ENCODE data around the gene COL18A1. TPM values are rescaled to one million over a fixed set of nuclear protein-coding genes. Genes with fewer than 3 reads are reported as not detected.
A peak's percentile ranks its signal among the peaks of the same experiment; 100 is the strongest.

Gene COL18A1
- total RNA-seq, 6 experiments from 2014 or later, result 39.8 to 93.5 (median 86.8) TPM

GRCh38 chr21:45551783-45552695 is 147.1 kb downstream of the COL18A1 start:
- TF ChIP-seq CTCF (IDR thresholded peaks at IDR 0.05), result no peak
- peaks cover 3% of the 10 kb centered on the region for H3K27me3 Mint-ChIP-seq (ENCODE audit: insufficient read depth)
- no peaks in the 10 kb centered on the region for H3K9me3 Mint-ChIP-seq
- H3K27ac Mint-ChIP-seq, result peak overlapping the region; percentile 40; the same call in 1 of the 2 replicates
- no peak overlapping the region for H3K4me3 Mint-ChIP-seq
- H3K36me3 Mint-ChIP-seq (ENCODE audit: low read depth), result no peaks in the 10 kb centered on the region
- no peak for DNase-seq
- peaks cover 18% of the 10 kb centered on the region for H3K4me1 Mint-ChIP-seq (ENCODE audit: low read depth)

GRCh38 chr21:45552696-45553391 is 147.9 kb downstream of the COL18A1 start:
- DNase-seq, result no peak
- peaks cover 18% of the 10 kb centered on the region for H3K4me1 Mint-ChIP-seq (ENCODE audit: low read depth)
- no peaks in the 10 kb centered on the region for H3K9me3 Mint-ChIP-seq
- peaks cover 9% of the 10 kb centered on the region for H3K27me3 Mint-ChIP-seq (ENCODE audit: insufficient read depth)
- no peak for TF ChIP-seq CTCF (IDR thresholded peaks at IDR 0.05)
- no peak overlapping the region for H3K4me3 Mint-ChIP-seq
- H3K27ac Mint-ChIP-seq, result no peak overlapping the region
- no peaks in the 10 kb centered on the region for H3K36me3 Mint-ChIP-seq (ENCODE audit: low read depth)

- H3K4me3 Mint-ChIP-seq, result peak overlapping the region; percentile 94
- H3K4me1 Mint-ChIP-seq (ENCODE audit: low read depth), result peaks cover 18% of the 10 kb centered on the region
- H3K27ac Mint-ChIP-seq, result peak overlapping the region; percentile 66
- peak; percentile 30 for DNase-seq
- peaks cover 13% of the 10 kb centered on the region for H3K27me3 Mint-ChIP-seq (ENCODE audit: insufficient read depth)
- H3K36me3 Mint-ChIP-seq (ENCODE audit: low read depth), result no peaks in the 10 kb centered on the region
- no peaks in the 10 kb centered on the region for H3K9me3 Mint-ChIP-seq
- peak; percentile 86 for TF ChIP-seq CTCF (IDR thresholded peaks at IDR 0.05)
Measured at GRCh38 chr21:45554477-45555175, 149.7 kb downstream of the COL18A1 start.

GRCh38 chr21:45555251-45555556 is 150.2 kb downstream of the COL18A1 start:
- H3K9me3 Mint-ChIP-seq, result no peaks in the 10 kb centered on the region
- H3K27me3 Mint-ChIP-seq (ENCODE audit: insufficient read depth), result peaks cover 15% of the 10 kb centered on the region
- H3K4me1 Mint-ChIP-seq (ENCODE audit: low read depth), result peaks cover 18% of the 10 kb centered on the region
- H3K4me3 Mint-ChIP-seq, result no peak overlapping the region
- DNase-seq, result no peak
- no peaks in the 10 kb centered on the region for H3K36me3 Mint-ChIP-seq (ENCODE audit: low read depth)
- no peak for TF ChIP-seq CTCF (IDR thresholded peaks at IDR 0.05)
- H3K27ac Mint-ChIP-seq, result no peak overlapping the region

- peak overlapping the region; percentile 62 for H3K27ac Mint-ChIP-seq
- H3K9me3 Mint-ChIP-seq, result no peaks in the 10 kb centered on the region
- peaks cover 18% of the 10 kb centered on the region for H3K4me1 Mint-ChIP-seq (ENCODE audit: low read depth)
- peaks cover 13% of the 10 kb centered on the region for H3K27me3 Mint-ChIP-seq (ENCODE audit: insufficient read depth)
- TF ChIP-seq CTCF (IDR thresholded peaks at IDR 0.05), result peak; percentile 82
- peak; percentile 56 for DNase-seq
- H3K36me3 Mint-ChIP-seq (ENCODE audit: low read depth), result no peaks in the 10 kb centered on the region
- H3K4me3 Mint-ChIP-seq, result peak overlapping the region; percentile 74
Measured at GRCh38 chr21:45555557-45556301, 150.8 kb downstream of the COL18A1 start.
